CD8-positive, alpha-beta memory T cell (primary cell): Measurements from ENCODE around the gene HHLA2. TPM values are rescaled to one million over a fixed set of nuclear protein-coding genes. Genes with fewer than 3 reads are reported as not detected.
"Not testable (repeated sequence)": the region's sequence is repeated elsewhere in the genome, so short reads cannot be mapped to it uniquely, and the experiment has no call there.

Source experiments
- CTCF ChIA-PET: fragments of 350-600 bp; sonication (Branson Sonifier 250); formaldehyde crosslinking; loops from one replicate; lab custom pipeline; 2021; ENCODE audit warnings: antibody characterized with exemption; lab: Charles Lee
- POLR2A ChIA-PET: fragments of 350-600 bp; sonication (Branson Sonifier 250); formaldehyde crosslinking; loops from one replicate; lab custom pipeline; 2021; ENCODE audit warnings: antibody characterized with exemption; lab: Charles Lee
- DNase-seq, 5 donors: peaks; one replicate each; pipeline versions ENCODE4 v3.0.0 to v3.0.0-alpha.2; 2020 to 2022; ENCODE audit warnings: mixed read lengths in 1 of 5
- H3K27ac ChIP-seq: one replicate; pipeline ENCODE4 v1.7.0; 2013; ENCODE audit warnings: low read depth, mild to moderate bottlenecking, low read length, moderate library complexity
- H3K27me3 ChIP-seq: 2 replicates; pipeline ENCODE4 v1.7.0; 2013; ENCODE audit warnings: low read length, mild to moderate bottlenecking; ENCODE audit not compliant: insufficient read depth, poor library complexity, severe bottlenecking
- H3K36me3 ChIP-seq: 2 replicates; pipeline ENCODE4 v1.7.0; 2013; ENCODE audit warnings: mild to moderate bottlenecking, low read length, moderate library complexity; ENCODE audit not compliant: insufficient read depth
- H3K4me1 ChIP-seq: 2 replicates; pipeline ENCODE4 v1.7.0; 2013; ENCODE audit warnings: mild to moderate bottlenecking, low read length, moderate library complexity; ENCODE audit not compliant: insufficient read depth
- H3K4me3 ChIP-seq: 2 replicates; pipeline ENCODE4 v1.7.0; 2013; ENCODE audit warnings: mild to moderate bottlenecking, low read length
- H3K9me3 ChIP-seq: 2 replicates; pipeline ENCODE4 v1.7.0; 2013; ENCODE audit warnings: mild to moderate bottlenecking, low read length
- H3K27ac Mint-ChIP-seq, 8 donors: one replicate each; pipeline ENCODE4 v1.8.0; 2020 to 2021; ENCODE audit warnings: mixed read lengths in 8 of 8, mild to moderate bottlenecking in 6 of 8, inconsistent platforms in 3 of 8, moderate library complexity in 3 of 8
- H3K27me3 Mint-ChIP-seq, 2 donors: one replicate each; pipeline ENCODE4 v1.8.0; 2020 to 2021; ENCODE audit warnings: mixed read lengths in 2 of 2, mild to moderate bottlenecking in 1 of 2, moderate library complexity in 1 of 2
- H3K36me3 Mint-ChIP-seq, 3 donors: one replicate each; pipeline ENCODE4 v1.8.0; 2020 to 2021; ENCODE audit warnings: mixed read lengths in 3 of 3, inconsistent platforms in 1 of 3, mild to moderate bottlenecking in 1 of 3
- H3K4me1 Mint-ChIP-seq, 3 donors: one replicate each; pipeline ENCODE4 v1.8.0; 2020 to 2021; ENCODE audit warnings: mixed read lengths in 3 of 3, inconsistent platforms in 1 of 3, mild to moderate bottlenecking in 1 of 3
- H3K4me3 Mint-ChIP-seq, 7 donors: one replicate each; pipeline ENCODE4 v1.8.0; 2020 to 2021; ENCODE audit warnings: mixed read lengths in 7 of 7, mild to moderate bottlenecking in 6 of 7, moderate library complexity in 4 of 7, inconsistent platforms in 2 of 7
- H3K9me3 Mint-ChIP-seq, 5 donors: one replicate each; pipeline ENCODE4 v1.8.0; 2020 to 2022; ENCODE audit warnings: mixed read lengths in 5 of 5, mild to moderate bottlenecking in 3 of 5, moderate library complexity in 2 of 5, inconsistent platforms in 1 of 5
- polyA plus RNA-seq: library from polyadenylated mRNA; unstranded; fragments of 300-500 nt; fragmentation: Illumina TruSeq; gene quantifications from one replicate; pipeline ENCODE4 v1.2.3, GENCODE V29; 2021
- total RNA-seq, 2 experiments: library from RNA; stranded (reverse); gene quantifications; one replicate each; pipeline ENCODE4 v1.2.3, GENCODE V29; 2021

HHLA2 gene
- total and polyA plus RNA-seq, 3 experiments from 2014 or later = 0.46 to 1.1 (median 1.0) TPM

DNA sequence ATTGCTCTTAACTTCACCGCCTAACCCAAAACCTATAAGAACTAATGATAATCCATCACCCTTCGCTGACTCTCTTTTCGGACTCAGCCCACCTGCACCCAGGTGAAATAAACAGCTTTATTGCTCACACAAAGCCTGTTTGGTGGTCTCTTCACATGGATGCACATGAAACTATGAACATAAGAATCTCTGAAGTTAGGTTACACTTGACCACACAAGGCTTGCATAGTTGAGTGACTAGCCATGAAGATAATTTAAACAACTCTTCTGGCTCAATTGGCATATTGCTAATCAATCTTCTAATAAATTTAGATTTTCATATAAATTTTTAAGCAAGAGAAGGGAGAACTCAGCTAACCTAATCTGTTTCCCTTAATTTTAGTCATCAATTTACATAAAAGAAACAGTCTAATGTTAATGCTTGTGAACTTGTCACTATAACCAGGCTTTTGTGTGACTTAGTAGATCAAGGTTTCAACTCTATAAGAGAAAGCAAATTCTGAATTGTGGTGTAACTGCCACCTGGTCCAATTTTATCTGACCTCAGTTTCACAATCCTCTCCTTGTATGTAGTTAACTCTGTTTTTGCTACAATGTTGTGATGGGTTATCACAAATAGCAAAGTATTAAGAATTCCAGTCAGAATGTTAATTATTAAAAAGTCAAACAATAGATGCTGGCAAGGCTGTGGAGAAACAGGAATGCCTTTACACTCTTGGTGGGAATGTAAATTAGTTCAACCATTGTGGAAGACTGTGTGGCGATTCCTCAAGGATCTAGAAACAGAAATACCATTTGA is 82.0 kb downstream of the HHLA2 start:
- Mint-ChIP-seq H3K4me1 (no peaks in the 10 kb centered on the region), H3K36me3 (no peaks in the 10 kb centered on the region), H3K27me3 (no peaks in the 10 kb centered on the region), H3K27ac (no peak overlapping the region), H3K9me3 (no peaks in the 10 kb centered on the region), H3K4me3 (no peak overlapping the region)
- Histone ChIP-seq H3K4me3 (no peak overlapping the region), H3K36me3 (no peaks in the 10 kb centered on the region), H3K9me3 (no peaks in the 10 kb centered on the region), H3K4me1 (no peaks in the 10 kb centered on the region), H3K27ac (no peak overlapping the region), H3K27me3 (no peaks in the 10 kb centered on the region)
- POLR2A ChIA-PET = no interaction called here
- no peak for DNase-seq
- CTCF ChIA-PET = no interaction called here

DNA sequence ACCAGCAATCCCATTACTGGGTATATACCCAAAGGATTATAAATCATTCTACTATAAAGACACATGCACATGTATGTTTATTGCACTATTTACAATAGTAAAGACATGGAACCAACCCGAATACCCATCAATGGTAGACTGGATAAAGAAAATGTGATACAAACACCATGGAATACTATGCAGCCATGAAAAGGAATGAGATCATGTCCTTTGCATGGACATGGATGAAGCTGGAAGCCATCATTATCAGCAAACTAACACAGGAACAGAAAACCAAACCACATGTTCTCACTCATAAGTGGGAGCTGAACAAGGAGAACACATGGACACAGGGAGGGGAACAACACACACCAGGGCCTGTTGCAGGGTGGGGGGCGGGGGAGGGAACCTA is 82.6 kb downstream of the HHLA2 start:
- DNase-seq, H3K36me3 ChIP-seq, H3K4me1 ChIP-seq, H3K36me3 Mint-ChIP-seq, CTCF ChIA-PET, POLR2A ChIA-PET, H3K27me3 Mint-ChIP-seq, H3K27ac ChIP-seq, H3K9me3 Mint-ChIP-seq, H3K27me3 ChIP-seq, H3K9me3 ChIP-seq, H3K4me1 Mint-ChIP-seq, H3K4me3 ChIP-seq, H3K27ac Mint-ChIP-seq, H3K4me3 Mint-ChIP-seq: not testable (repeated sequence)

DNA sequence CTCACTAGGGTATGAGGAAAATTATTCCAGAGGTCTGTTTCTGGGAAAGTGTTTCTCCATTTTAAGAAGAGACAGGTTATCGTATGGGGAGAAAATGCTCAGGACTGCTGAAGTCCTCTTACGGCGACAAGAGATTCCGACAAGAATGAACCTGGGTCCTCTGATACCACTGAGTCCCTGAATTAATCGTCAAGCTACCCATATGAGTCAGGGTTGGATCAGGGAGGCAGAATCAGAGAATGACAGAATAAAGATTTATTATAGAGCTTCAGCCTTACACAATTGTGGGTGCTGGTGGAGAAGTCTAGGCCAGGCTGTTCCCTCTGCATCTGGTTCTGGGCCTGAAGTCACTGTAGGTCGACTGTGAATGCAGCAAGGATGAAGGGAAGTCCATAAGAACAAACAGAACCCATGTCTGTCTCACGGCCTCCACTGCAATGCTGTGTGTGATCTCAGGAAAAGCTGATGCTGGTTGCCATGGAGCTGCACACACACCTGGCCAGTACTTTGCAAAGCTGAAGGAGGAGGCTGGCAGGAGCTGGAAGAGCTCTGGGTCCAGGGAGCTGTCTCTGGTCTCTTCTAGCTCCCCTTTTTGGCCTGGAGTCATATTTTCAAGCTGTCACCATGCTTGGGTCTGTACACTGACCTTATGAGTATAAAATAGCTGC is 83.9 kb downstream of the HHLA2 start:
- Histone ChIP-seq H3K9me3 (no peaks in the 10 kb centered on the region), H3K4me3 (no peak overlapping the region), H3K27ac (no peak overlapping the region), H3K4me1 (no peaks in the 10 kb centered on the region), H3K36me3 (no peaks in the 10 kb centered on the region), H3K27me3 (no peaks in the 10 kb centered on the region)
- no peaks in the 10 kb centered on the region for H3K27me3 Mint-ChIP-seq
- no peaks in the 10 kb centered on the region for H3K36me3 Mint-ChIP-seq
- no peak for DNase-seq
- POLR2A ChIA-PET = no interaction called here
- H3K4me3 Mint-ChIP-seq = no peak overlapping the region
- H3K27ac Mint-ChIP-seq = no peak overlapping the region
- no peaks in the 10 kb centered on the region for H3K4me1 Mint-ChIP-seq
- H3K9me3 Mint-ChIP-seq = no peaks in the 10 kb centered on the region
- CTCF ChIA-PET = no interaction called here

DNA sequence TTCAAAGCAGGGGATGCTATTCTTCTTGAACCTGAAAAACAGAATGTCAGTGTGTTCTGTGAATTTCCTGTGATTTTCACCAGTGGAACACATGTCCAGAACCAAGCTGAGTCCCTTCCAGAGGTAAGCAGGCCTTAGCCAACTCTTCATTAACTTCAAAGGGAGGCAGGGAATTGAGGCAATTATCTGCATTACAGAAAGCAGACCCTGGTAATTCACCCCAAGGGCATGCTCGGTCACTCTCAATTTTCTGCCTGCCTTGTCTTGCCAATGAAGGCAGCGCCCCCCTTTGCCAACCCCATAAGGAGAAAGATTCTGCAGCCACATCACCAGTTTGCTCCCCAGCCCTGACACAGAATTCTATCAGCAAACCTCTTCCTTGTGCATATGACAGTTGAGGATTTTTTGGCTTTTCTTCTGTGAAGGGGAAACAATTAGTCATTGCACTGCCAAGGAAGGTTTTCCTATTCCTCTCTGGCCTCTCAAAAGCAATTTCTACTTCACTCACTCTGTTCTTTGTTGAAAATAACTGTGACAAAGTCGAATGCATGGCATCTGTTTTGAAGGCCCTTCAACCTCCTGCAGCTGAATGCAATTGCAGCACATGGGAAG is 85.3 kb downstream of the HHLA2 start:
- H3K4me3 ChIP-seq = no peak overlapping the region
- no peak overlapping the region for H3K27ac ChIP-seq
- no peaks in the 10 kb centered on the region for H3K4me1 ChIP-seq
- Mint-ChIP-seq H3K27me3 (no peaks in the 10 kb centered on the region), H3K4me1 (no peaks in the 10 kb centered on the region), H3K4me3 (no peak overlapping the region), H3K9me3 (no peaks in the 10 kb centered on the region), H3K27ac (no peak overlapping the region), H3K36me3 (no peaks in the 10 kb centered on the region)
- CTCF ChIA-PET = no interaction called here
- DNase-seq = no peak
- POLR2A ChIA-PET = no interaction called here
- H3K27me3 ChIP-seq = no peaks in the 10 kb centered on the region
- H3K36me3 ChIP-seq = no peaks in the 10 kb centered on the region
- no peaks in the 10 kb centered on the region for H3K9me3 ChIP-seq

DNA sequence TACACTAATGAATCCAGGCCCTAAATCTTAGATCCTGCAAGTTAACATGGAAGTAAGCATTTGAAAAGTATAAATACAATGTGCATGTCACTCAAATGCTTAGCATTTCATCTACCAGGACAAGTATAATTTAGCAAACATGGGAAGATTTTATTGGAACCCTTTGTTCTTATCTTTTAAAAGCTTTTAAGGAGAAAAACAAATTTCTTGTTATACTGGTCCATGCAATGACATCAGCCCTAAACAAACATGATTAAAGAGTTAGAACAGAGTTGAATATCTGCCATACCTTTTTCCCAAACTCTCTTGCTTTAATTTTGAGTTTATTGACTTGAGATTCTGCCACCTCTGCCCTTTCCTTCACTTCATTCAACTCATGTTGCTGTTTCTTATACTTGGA is 87.0 kb downstream of the HHLA2 start:
- Mint-ChIP-seq H3K4me1 (peaks cover 0 to 11% (median 7%) of the 10 kb centered on the region in 3 donors), H3K36me3 (no peaks in the 10 kb centered on the region), H3K27ac (no peak overlapping the region), H3K4me3 (no peak overlapping the region), H3K9me3 (no peaks in the 10 kb centered on the region), H3K27me3 (no peaks in the 10 kb centered on the region)
- no peaks in the 10 kb centered on the region for H3K27me3 ChIP-seq
- H3K4me3 ChIP-seq = no peak overlapping the region
- H3K36me3 ChIP-seq = no peaks in the 10 kb centered on the region
- H3K9me3 ChIP-seq = no peaks in the 10 kb centered on the region
- ChIA-PET POLR2A (no interaction called here), CTCF (no interaction called here)
- H3K27ac ChIP-seq = no peak overlapping the region
- no peak for DNase-seq
- H3K4me1 ChIP-seq = no peaks in the 10 kb centered on the region

DNA sequence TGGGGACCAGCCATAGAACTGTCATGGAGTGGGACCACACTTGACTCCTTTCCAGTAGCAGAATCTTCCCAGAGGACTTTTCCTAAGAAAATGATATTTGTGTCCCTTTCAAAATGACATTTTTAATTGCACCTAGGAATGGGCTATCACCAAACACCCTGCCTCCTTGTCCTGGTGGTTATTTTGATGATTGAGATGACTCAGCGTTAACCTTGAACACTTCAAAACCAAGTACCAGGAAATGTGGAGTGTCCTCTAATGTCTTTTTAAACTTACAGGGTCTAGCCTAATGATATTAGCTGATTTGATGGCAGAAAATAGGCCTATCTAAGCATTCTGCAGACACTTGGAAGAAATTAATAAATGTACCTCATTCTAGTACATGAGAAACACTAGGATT is 90.7 kb downstream of the HHLA2 start:
- ChIA-PET CTCF (no interaction called here), POLR2A (no interaction called here)
- Histone ChIP-seq H3K27ac (no peak overlapping the region), H3K4me1 (no peaks in the 10 kb centered on the region), H3K9me3 (no peaks in the 10 kb centered on the region), H3K4me3 (no peak overlapping the region), H3K27me3 (no peaks in the 10 kb centered on the region), H3K36me3 (no peaks in the 10 kb centered on the region)
- Mint-ChIP-seq H3K9me3 (no peaks in the 10 kb centered on the region), H3K4me1 (peaks cover 0 to 23% (median 18%) of the 10 kb centered on the region in 3 donors), H3K4me3 (no peak overlapping the region), H3K27me3 (peaks cover 0 to 4% of the 10 kb centered on the region in 2 donors), H3K36me3 (peaks cover 0 to 4% (median 0%) of the 10 kb centered on the region in 3 donors), H3K27ac (no peak overlapping the region)
- no peak for DNase-seq

DNA sequence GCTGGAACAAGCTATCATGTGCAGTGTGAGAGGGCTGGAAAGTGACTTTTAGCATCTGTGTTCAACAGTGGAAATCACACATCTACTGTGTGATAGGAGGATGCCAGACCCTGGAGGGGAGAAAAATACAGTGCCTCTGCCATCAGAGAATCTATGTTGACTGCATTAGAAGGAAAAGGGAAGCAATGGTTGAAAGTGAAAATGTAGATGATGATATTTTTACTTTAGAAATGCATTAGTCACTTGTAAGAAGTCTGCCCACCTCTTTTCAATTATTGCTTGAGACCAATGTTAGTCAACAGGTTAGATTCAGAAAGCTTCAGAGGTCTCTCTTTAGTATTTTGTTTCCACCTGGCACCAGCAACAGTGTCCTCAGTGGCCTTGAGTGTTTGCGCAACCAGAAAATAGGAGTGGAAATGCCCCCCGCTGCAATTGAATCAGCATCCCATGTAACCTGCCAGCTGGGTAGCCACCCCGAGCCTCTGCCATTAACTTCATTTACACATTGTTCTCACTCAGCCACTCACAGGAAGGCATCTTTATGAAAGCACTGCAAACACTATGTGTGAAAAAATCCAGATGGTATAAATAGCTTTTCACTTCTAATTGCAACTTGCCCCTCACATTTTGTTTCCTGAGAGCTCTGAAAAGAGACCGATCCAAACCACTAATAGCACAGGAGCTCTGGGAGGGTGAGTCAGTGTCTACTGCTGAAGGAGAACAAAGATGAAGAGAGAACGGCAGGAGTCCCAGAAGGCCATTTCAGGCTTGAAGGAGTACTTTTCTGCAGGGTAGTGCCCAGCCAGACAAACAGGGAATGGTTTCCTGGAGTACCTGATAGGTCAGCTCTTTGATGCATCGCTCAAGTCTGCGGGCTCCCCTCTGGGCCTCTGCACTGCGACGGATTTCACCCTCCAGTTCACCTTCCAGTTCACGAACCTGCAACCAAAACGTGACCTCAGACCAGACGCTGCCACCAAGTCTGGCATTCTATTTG is 92.1 kb downstream of the HHLA2 start:
- CTCF ChIA-PET = no interaction called here
- POLR2A ChIA-PET = no interaction called here
- Mint-ChIP-seq H3K4me1 (peaks cover 0 to 23% (median 18%) of the 10 kb centered on the region in 3 donors), H3K36me3 (peaks cover 0 to 4% (median 0%) of the 10 kb centered on the region in 3 donors), H3K27ac (no peak overlapping the region), H3K27me3 (peaks cover 0 to 4% of the 10 kb centered on the region in 2 donors), H3K4me3 (peak overlapping the region in 2 of 7 donors; percentile 2 to 4), H3K9me3 (no peaks in the 10 kb centered on the region)
- no peaks in the 10 kb centered on the region for H3K9me3 ChIP-seq
- no peak for DNase-seq
- H3K27me3 ChIP-seq = no peaks in the 10 kb centered on the region
- no peaks in the 10 kb centered on the region for H3K36me3 ChIP-seq
- H3K4me3 ChIP-seq = no peak overlapping the region
- no peak overlapping the region for H3K27ac ChIP-seq
- H3K4me1 ChIP-seq = no peaks in the 10 kb centered on the region
